Kidney epithelial cell (primary cell): Measurements from ENCODE around the gene TSPYL4. TPM values are rescaled to one million over a fixed set of nuclear protein-coding genes. Genes with fewer than 3 reads are reported as not detected.

Experiments used
- DNase-seq: peaks from one replicate; pipeline ENCODE4 v3.0.0-alpha.2; 2010; ENCODE audit warnings: low read depth
- H3K27me3 ChIP-seq: 2 replicates; pipeline ENCODE4 v1.6.0; 2011; ENCODE audit warnings: low read length; ENCODE audit not compliant: control insufficient read depth, insufficient read depth
- H3K36me3 ChIP-seq: 2 replicates; pipeline ENCODE4 v1.5.1; 2011; ENCODE audit warnings: low read length; ENCODE audit not compliant: control insufficient read depth, insufficient read depth
- H3K4me3 ChIP-seq: 2 replicates; pipeline ENCODE4 v1.5.1; 2011; ENCODE audit warnings: low read depth, mild to moderate bottlenecking, control low read depth, low read length
- CTCF ChIP-seq: IDR thresholded peaks from 2 replicates; pipeline ENCODE4 v1.5.1; 2011; ENCODE audit warnings: mild to moderate bottlenecking, moderate library complexity, low read length, control low read depth, inconsistent platforms; ENCODE audit not compliant: insufficient read depth, poor library complexity, severe bottlenecking
- total RNA-seq: library from RNA; depleted of rRNA; stranded (reverse); fragments of >200 nt; gene quantifications from 2 replicates; pipeline ENCODE4 v1.2.3, GENCODE V29; 2015

The TSPYL4 gene
- total RNA-seq, 1 donor from 2014 or later: 13.5 TPM

DNA sequence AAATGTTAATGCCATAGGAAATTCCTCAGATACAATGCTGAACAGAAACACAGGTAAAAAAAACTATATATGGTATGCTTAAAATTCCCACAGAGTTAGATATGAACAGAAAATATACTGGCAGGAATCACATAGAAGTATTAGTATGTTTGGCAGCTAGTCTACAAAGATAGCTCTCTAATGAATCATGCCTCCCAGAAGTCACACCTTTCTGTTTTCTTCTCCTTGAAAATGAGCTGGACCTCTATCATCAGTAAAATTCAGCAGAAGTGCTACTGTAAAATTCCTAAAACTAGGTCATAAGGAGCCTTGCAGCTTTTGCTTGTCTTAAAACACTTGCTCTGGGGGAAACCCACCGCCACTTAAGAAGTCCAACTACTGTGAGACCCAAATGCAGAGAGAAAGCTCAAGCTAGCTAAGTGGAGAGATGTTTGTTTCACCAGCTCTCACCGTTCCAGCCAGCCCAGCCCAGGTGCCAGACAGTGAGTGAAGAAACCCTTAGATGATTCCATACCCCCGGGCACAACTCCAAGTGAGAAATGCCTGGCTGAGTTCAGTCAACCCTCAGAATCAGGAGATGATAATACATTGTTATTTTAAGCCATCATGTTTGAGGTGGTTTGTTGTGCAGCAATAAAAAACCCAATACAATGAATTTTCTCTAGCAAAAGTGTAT lies 43.0 kb downstream of the TSPYL4 start:
- TF ChIP-seq CTCF: no peak
- no peak overlapping the region for H3K4me3 ChIP-seq
- no peaks in the 10 kb centered on the region for H3K36me3 ChIP-seq
- DNase-seq: peak; percentile 45
- H3K27me3 ChIP-seq: no peaks in the 10 kb centered on the region

- no peaks in the 10 kb centered on the region for H3K36me3 ChIP-seq
- no peak for DNase-seq
- TF ChIP-seq CTCF: no peak
- no peaks in the 10 kb centered on the region for H3K27me3 ChIP-seq
- no peak overlapping the region for H3K4me3 ChIP-seq
Measured at GRCh38 chr6:116210316-116210715, 43.6 kb downstream of the TSPYL4 start.

GRCh38 chr6:116208056-116208785 lies 45.7 kb downstream of the TSPYL4 start:
- Histone ChIP-seq H3K27me3 (no peaks in the 10 kb centered on the region), H3K4me3 (no peak overlapping the region), H3K36me3 (no peaks in the 10 kb centered on the region)
- DNase-seq: no peak
- TF ChIP-seq CTCF: no peak

DNA sequence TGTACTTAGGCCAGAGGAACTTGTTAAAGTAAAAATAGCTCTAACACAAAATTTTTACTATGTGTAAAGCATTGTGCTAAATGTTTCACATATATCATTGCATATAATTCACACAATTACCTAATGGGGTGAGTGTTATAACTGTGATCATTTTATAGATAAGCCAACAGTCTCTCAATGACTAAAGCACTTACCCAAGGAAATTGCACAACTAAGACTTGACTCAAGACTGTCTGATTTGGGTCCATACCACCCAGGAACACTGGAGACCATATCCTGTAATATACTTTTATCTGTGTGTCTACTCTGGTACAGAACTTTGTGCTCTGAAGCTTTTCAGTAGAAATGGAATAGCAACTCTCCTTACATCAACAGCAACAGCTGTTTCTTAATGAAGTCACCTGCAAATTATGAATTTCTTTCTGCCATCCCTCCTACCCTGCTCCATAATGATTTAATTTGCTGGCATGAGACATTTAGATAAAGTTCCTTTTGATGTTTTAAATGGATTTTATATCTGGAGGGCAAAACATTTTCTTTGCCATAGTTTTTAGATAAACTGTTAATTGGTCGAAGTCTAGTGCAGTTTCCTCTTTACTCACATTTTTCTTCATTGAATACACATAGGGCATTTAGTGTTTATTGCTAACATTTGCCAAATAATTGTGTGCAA lies 47.5 kb downstream of the TSPYL4 start:
- DNase-seq: no peak
- no peak for TF ChIP-seq CTCF
- Histone ChIP-seq H3K4me3 (no peak overlapping the region), H3K27me3 (no peaks in the 10 kb centered on the region), H3K36me3 (no peaks in the 10 kb centered on the region)

DNA sequence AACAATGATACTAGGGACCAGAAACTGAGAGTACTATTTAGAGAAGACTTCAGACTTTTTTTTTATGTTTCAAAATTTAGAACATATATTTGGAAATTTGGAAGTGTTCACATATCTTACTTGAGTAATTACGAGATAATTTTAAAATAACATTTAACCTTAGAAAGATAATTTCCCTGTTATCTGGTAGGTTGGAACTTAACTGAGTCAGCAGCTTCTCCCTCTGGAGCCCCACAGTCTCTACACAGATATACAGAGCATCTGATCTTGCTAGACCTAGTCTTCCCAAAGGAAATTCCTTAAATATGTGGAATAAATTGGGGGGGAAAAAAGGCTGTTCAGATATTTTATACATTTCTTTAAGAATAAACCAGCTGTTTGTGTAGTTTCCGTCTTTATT lies 48.6 kb downstream of the TSPYL4 start:
- TF ChIP-seq CTCF: no peak
- no peak overlapping the region for H3K4me3 ChIP-seq
- H3K36me3 ChIP-seq: no peaks in the 10 kb centered on the region
- no peak for DNase-seq
- H3K27me3 ChIP-seq: no peaks in the 10 kb centered on the region
